Activated naive CD4-positive, alpha-beta T cell treated with anti-CD3 and anti-CD28 coated beads for 36 hours (primary cell): ENCODE data around the gene IFI30. TPM values are rescaled to one million over a fixed set of nuclear protein-coding genes. Genes with fewer than 3 reads are reported as not detected.
A peak's percentile ranks its signal among the peaks of the same experiment; 100 is the strongest.
"Not testable (repeated sequence)": the region's sequence is repeated elsewhere in the genome, so short reads cannot be mapped to it uniquely, and the experiment has no call there.

Source experiments
- CTCF ChIA-PET: fragments of 350-600 bp; sonication (Branson Sonifier 250); formaldehyde crosslinking; loops from one replicate; lab custom pipeline; 2021; ENCODE audit warnings: antibody characterized with exemption; lab: Charles Lee
- DNase-seq: peaks from one replicate; pipeline ENCODE4 v3.0.0-alpha.2; 2020
- H3K27ac Mint-ChIP-seq: one replicate; pipeline ENCODE4 v1.8.0; 2021; ENCODE audit warnings: mild to moderate bottlenecking, mixed read lengths
- H3K27me3 Mint-ChIP-seq: one replicate; pipeline ENCODE4 v1.8.0; 2021; ENCODE audit warnings: low read depth, mixed read lengths
- H3K36me3 Mint-ChIP-seq: one replicate; pipeline ENCODE4 v1.8.0; 2021; ENCODE audit warnings: low read depth, mixed read lengths
- H3K4me1 Mint-ChIP-seq: one replicate; pipeline ENCODE4 v1.8.0; 2021; ENCODE audit warnings: low read depth, mixed read lengths
- H3K4me3 Mint-ChIP-seq: one replicate; pipeline ENCODE4 v1.8.0; 2021; ENCODE audit warnings: mild to moderate bottlenecking, moderate library complexity, mixed read lengths
- H3K9me3 Mint-ChIP-seq: one replicate; pipeline ENCODE4 v1.8.0; 2021; ENCODE audit warnings: mixed read lengths
- intact Hi-C: fragments of 100-400 bp; cut with micrococcal nuclease; formaldehyde crosslinking; loops from one replicate; pipeline ENCODE4 v1.15.1; 2023
- total RNA-seq, 2 experiments: library from RNA; stranded (reverse); gene quantifications; one replicate each; pipeline ENCODE4 v1.2.3, GENCODE V29; 2021

IFI30 gene
- total RNA-seq, 2 experiments from 2014 or later = 19.0 to 20.8 TPM

- H3K4me3 Mint-ChIP-seq, intact Hi-C loops, DNase-seq, H3K9me3 Mint-ChIP-seq, H3K4me1 Mint-ChIP-seq, H3K36me3 Mint-ChIP-seq, H3K27me3 Mint-ChIP-seq, H3K27ac Mint-ChIP-seq: not testable (repeated sequence)
- CTCF ChIA-PET = interaction anchor here (1.0 to 8.2 kb wide), 4 partner anchors 35 to 119 kb away, joined by 4 to 117 read pairs (median 4); a partner anchor contains a TSS
These were observed 36.3 kb downstream of the IFI30 start for GRCh38 chr19:18209912-18210311.

- H3K4me3 Mint-ChIP-seq = no peak overlapping the region
- H3K36me3 Mint-ChIP-seq = no peaks in the 10 kb centered on the region
- no peak for DNase-seq
- peaks cover 8% of the 10 kb centered on the region for H3K27me3 Mint-ChIP-seq
- H3K27ac Mint-ChIP-seq = no peak overlapping the region
- intact Hi-C loops = no loop called here
- no peaks in the 10 kb centered on the region for H3K9me3 Mint-ChIP-seq
- no peaks in the 10 kb centered on the region for H3K4me1 Mint-ChIP-seq
- CTCF ChIA-PET = no interaction called here
These were observed 38.1 kb downstream of the IFI30 start for GRCh38 chr19:18211683-18212082.

GRCh38 chr19:18214779-18215433 lies 41.3 kb downstream of the IFI30 start:
- Mint-ChIP-seq H3K27me3 (peaks cover 3% of the 10 kb centered on the region), H3K9me3 (no peaks in the 10 kb centered on the region), H3K4me1 (no peaks in the 10 kb centered on the region), H3K36me3 (no peaks in the 10 kb centered on the region), H3K4me3 (no peak overlapping the region), H3K27ac (no peak overlapping the region)
- intact Hi-C loops = no loop called here
- CTCF ChIA-PET = interaction anchor here (0.7 kb wide), 1 partner anchor 57 kb away, joined by 3 read pairs; no protein-coding TSS in a partner anchor
- DNase-seq = no peak

GRCh38 chr19:18216789-18217188 lies 43.2 kb downstream of the IFI30 start:
- intact Hi-C loops = no loop called here
- Mint-ChIP-seq H3K27ac (no peak overlapping the region), H3K36me3 (no peaks in the 10 kb centered on the region), H3K4me3 (no peak overlapping the region), H3K4me1 (peaks cover 2% of the 10 kb centered on the region), H3K27me3 (peaks cover 8% of the 10 kb centered on the region), H3K9me3 (no peaks in the 10 kb centered on the region)
- no peak for DNase-seq
- CTCF ChIA-PET = interaction anchor here (0.6 to 0.7 kb wide), 2 partner anchors 7 to 10 kb away, joined by 3 to 4 read pairs; no protein-coding TSS in a partner anchor

GRCh38 chr19:18218159-18218558 lies 44.5 kb downstream of the IFI30 start:
- peaks cover 2% of the 10 kb centered on the region for H3K4me1 Mint-ChIP-seq
- peaks cover 11% of the 10 kb centered on the region for H3K27me3 Mint-ChIP-seq
- no peak for DNase-seq
- H3K4me3 Mint-ChIP-seq = no peak overlapping the region
- CTCF ChIA-PET = no interaction called here
- H3K9me3 Mint-ChIP-seq = no peaks in the 10 kb centered on the region
- no peaks in the 10 kb centered on the region for H3K36me3 Mint-ChIP-seq
- H3K27ac Mint-ChIP-seq = no peak overlapping the region
- intact Hi-C loops = no loop called here

GRCh38 chr19:18218600-18218999 lies 45.0 kb downstream of the IFI30 start:
- DNase-seq = no peak
- peaks cover 14% of the 10 kb centered on the region for H3K27me3 Mint-ChIP-seq
- H3K9me3 Mint-ChIP-seq = no peaks in the 10 kb centered on the region
- H3K36me3 Mint-ChIP-seq = no peaks in the 10 kb centered on the region
- no peak overlapping the region for H3K4me3 Mint-ChIP-seq
- H3K4me1 Mint-ChIP-seq = peaks cover 2% of the 10 kb centered on the region
- H3K27ac Mint-ChIP-seq = no peak overlapping the region
- intact Hi-C loops = no loop called here
- CTCF ChIA-PET = no interaction called here

GRCh38 chr19:18219911-18220631 lies 46.5 kb downstream of the IFI30 start:
- CTCF ChIA-PET = interaction anchor here (0.8 to 1.4 kb wide), 5 partner anchors 24 to 191 kb away, joined by 3 to 6 read pairs (median 4); no protein-coding TSS in a partner anchor
- H3K27me3 Mint-ChIP-seq = peaks cover 27% of the 10 kb centered on the region
- no peak for DNase-seq
- H3K36me3 Mint-ChIP-seq = no peaks in the 10 kb centered on the region
- H3K4me3 Mint-ChIP-seq = no peak overlapping the region
- intact Hi-C loops = no loop called here
- peaks cover 11% of the 10 kb centered on the region for H3K4me1 Mint-ChIP-seq
- no peak overlapping the region for H3K27ac Mint-ChIP-seq
- no peaks in the 10 kb centered on the region for H3K9me3 Mint-ChIP-seq

GRCh38 chr19:18220632-18221275 lies 47.1 kb downstream of the IFI30 start:
- H3K4me3 Mint-ChIP-seq = no peak overlapping the region
- no peak overlapping the region for H3K27ac Mint-ChIP-seq
- H3K27me3 Mint-ChIP-seq = peaks cover 34% of the 10 kb centered on the region
- intact Hi-C loops = no loop called here
- CTCF ChIA-PET = interaction anchor here (0.9 to 1.4 kb wide), 4 partner anchors 31 to 190 kb away, joined by 3 to 6 read pairs (median 4); no protein-coding TSS in a partner anchor
- H3K9me3 Mint-ChIP-seq = no peaks in the 10 kb centered on the region
- H3K36me3 Mint-ChIP-seq = no peaks in the 10 kb centered on the region
- DNase-seq = no peak
- peaks cover 18% of the 10 kb centered on the region for H3K4me1 Mint-ChIP-seq

GRCh38 chr19:18221815-18222725 lies 48.5 kb downstream of the IFI30 start:
- H3K4me1 Mint-ChIP-seq = peaks cover 24% of the 10 kb centered on the region
- no peak overlapping the region for H3K27ac Mint-ChIP-seq
- DNase-seq = no peak
- peaks cover 43% of the 10 kb centered on the region for H3K27me3 Mint-ChIP-seq
- CTCF ChIA-PET = interaction anchor here (0.9 kb wide), 1 partner anchor 189 kb away, joined by 5 read pairs; no protein-coding TSS in a partner anchor
- H3K4me3 Mint-ChIP-seq = no peak overlapping the region
- no peaks in the 10 kb centered on the region for H3K9me3 Mint-ChIP-seq
- intact Hi-C loops = no loop called here
- no peaks in the 10 kb centered on the region for H3K36me3 Mint-ChIP-seq

GRCh38 chr19:18223860-18224524 lies 50.4 kb downstream of the IFI30 start:
- peak overlapping the region; percentile 76 for H3K4me3 Mint-ChIP-seq
- no peaks in the 10 kb centered on the region for H3K36me3 Mint-ChIP-seq
- H3K4me1 Mint-ChIP-seq = peaks cover 27% of the 10 kb centered on the region
- DNase-seq = peak; percentile 29
- no peaks in the 10 kb centered on the region for H3K9me3 Mint-ChIP-seq
- intact Hi-C loops = loop anchor here (1.0 to 2.0 kb wide), 2 partner anchors 20 to 31 kb away; partner anchors contain the start of genes MPV17L2 and RAB3A
- peaks cover 54% of the 10 kb centered on the region for H3K27me3 Mint-ChIP-seq
- no peak overlapping the region for H3K27ac Mint-ChIP-seq
- CTCF ChIA-PET = interaction anchor here (0.6 to 1.5 kb wide), 10 partner anchors 8 to 164 kb away, joined by 3 to 7 read pairs (median 4); partner anchors contain the start of gene MPV17L2
